ENCODE data around the gene NNT. TPM values are rescaled to one million over a fixed set of nuclear protein-coding genes. Genes with fewer than 3 reads are reported as not detected.

Gene NNT
- total RNA-seq, 1 donor from 2014 or later, result 40.3 TPM

DNA sequence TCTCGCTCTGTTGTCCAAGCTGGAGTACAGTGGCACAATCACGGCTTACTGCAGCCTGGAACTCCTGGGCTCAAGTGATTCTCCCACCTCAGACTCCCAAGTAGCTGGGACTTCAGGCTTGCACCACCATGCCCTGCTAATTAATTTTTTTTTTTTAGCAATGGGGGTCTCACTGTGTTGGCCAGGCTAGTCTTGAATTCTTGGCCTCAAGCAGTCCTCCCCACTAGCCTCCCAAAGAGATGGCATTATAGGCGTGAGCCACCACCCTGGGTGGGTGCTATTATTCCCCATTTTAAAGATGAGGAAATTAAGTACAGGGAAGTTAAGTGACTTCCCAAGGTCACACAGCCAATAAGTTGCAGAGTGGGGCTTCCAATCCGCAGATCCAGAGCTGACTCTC lies 1.7 kb downstream of the NNT start:
- H3K4me3 ChIP-seq, result no peak overlapping the region
- H3K9me3 ChIP-seq, result no peaks in the 10 kb centered on the region
- H3K4me1 ChIP-seq, result peaks cover 29% of the 10 kb centered on the region
- H3K27ac ChIP-seq, result no peak overlapping the region
- TF ChIP-seq POLR2AphosphoS5 (IDR thresholded peaks at IDR 0.05; ENCODE audit: insufficient read depth in 1 of 2, low read depth in 1 of 2) (no peak), POLR2A (IDR thresholded peaks at IDR 0.05) (no peak)
- TF ChIP-seq, protein P1, sequence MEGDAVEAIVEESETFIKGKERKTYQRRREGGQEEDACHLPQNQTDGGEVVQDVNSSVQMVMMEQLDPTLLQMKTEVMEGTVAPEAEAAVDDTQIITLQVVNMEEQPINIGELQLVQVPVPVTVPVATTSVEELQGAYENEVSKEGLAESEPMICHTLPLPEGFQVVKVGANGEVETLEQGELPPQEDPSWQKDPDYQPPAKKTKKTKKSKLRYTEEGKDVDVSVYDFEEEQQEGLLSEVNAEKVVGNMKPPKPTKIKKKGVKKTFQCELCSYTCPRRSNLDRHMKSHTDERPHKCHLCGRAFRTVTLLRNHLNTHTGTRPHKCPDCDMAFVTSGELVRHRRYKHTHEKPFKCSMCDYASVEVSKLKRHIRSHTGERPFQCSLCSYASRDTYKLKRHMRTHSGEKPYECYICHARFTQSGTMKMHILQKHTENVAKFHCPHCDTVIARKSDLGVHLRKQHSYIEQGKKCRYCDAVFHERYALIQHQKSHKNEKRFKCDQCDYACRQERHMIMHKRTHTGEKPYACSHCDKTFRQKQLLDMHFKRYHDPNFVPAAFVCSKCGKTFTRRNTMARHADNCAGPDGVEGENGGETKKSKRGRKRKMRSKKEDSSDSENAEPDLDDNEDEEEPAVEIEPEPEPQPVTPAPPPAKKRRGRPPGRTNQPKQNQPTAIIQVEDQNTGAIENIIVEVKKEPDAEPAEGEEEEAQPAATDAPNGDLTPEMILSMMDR (IDR thresholded peaks at IDR 0.05), result no peak
- intact Hi-C loops (cut with DNase I), result no loop called here
- no peak for DNase-seq (ENCODE audit: extremely low spot score in 2 of 2)
- H3K36me3 ChIP-seq, result no peaks in the 10 kb centered on the region
- H3K27me3 ChIP-seq, result no peaks in the 10 kb centered on the region

DNA sequence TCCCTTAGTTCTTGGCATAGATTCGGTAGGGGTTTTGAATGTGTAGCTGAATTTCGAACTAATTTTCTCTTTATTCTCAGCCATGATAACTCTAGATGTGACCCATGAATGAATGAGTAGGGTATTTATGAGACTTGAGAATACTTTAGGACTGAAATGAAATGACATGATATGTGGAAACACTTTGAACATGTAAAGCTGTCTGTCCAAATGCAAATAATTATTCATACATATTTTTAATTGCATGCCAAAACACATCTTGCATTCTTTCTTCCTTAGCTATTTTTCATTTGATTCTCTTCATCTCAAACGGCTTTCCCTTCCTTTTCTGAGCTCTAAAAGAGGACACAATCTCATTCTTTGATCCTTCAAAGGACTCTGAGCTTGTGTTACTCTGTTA lies 3.4 kb downstream of the NNT start:
- Histone ChIP-seq H3K9me3 (no peaks in the 10 kb centered on the region), H3K36me3 (peaks cover 0 to 12% of the 10 kb centered on the region in 2 donors), H3K27ac (no peak overlapping the region), H3K27me3 (no peaks in the 10 kb centered on the region), H3K4me1 (peaks cover 28% of the 10 kb centered on the region), H3K4me3 (no peak overlapping the region)
- intact Hi-C loops (cut with DNase I), result no loop called here
- no peak for DNase-seq (ENCODE audit: extremely low spot score in 2 of 2)
- TF ChIP-seq, protein P1 (IDR thresholded peaks at IDR 0.05), result no peak
- TF ChIP-seq POLR2AphosphoS5 (IDR thresholded peaks at IDR 0.05; ENCODE audit: insufficient read depth in 1 of 2, low read depth in 1 of 2) (no peak), POLR2A (IDR thresholded peaks at IDR 0.05) (no peak)

DNA sequence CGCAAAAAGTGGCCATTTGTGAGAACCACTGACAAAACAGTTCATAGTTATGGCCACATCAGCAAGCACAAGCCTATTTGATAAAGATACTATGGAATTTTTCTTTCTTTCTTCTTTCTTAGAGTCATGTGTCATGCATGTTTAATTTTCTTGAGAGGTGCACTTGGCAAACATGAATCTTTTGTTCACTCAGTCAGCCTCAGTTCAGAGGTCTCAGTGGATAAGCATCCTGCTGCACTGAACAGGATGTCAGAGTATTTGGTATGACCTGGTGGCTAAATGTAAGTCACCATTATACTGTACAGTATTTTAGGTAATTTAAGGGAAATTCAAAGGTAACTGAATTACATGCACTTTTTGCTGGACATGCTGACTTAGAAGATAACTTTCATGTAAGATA lies 5.4 kb downstream of the NNT start:
- no peak overlapping the region for H3K4me3 ChIP-seq
- no peak overlapping the region for H3K27ac ChIP-seq
- no peaks in the 10 kb centered on the region for H3K9me3 ChIP-seq
- no peaks in the 10 kb centered on the region for H3K27me3 ChIP-seq
- H3K36me3 ChIP-seq, result peaks cover 0 to 29% of the 10 kb centered on the region in 2 donors
- DNase-seq (ENCODE audit: extremely low spot score in 2 of 2), result no peak
- TF ChIP-seq POLR2AphosphoS5 (IDR thresholded peaks at IDR 0.05; ENCODE audit: insufficient read depth in 1 of 2, low read depth in 1 of 2), result no peak
- intact Hi-C loops (cut with DNase I), result no loop called here
- H3K4me1 ChIP-seq, result peaks cover 15% of the 10 kb centered on the region

GRCh38 chr5:43609752-43610151 lies 6.8 kb downstream of the NNT start:
- intact Hi-C loops (cut with DNase I), result no loop called here
- no peaks in the 10 kb centered on the region for H3K27me3 ChIP-seq
- DNase-seq (ENCODE audit: extremely low spot score in 2 of 2), result no peak
- H3K9me3 ChIP-seq, result no peaks in the 10 kb centered on the region
- H3K4me1 ChIP-seq, result peaks cover 2% of the 10 kb centered on the region
- H3K27ac ChIP-seq, result no peak overlapping the region
- TF ChIP-seq, protein P1 (IDR thresholded peaks at IDR 0.05), result no peak
- TF ChIP-seq POLR2AphosphoS5 (IDR thresholded peaks at IDR 0.05; ENCODE audit: insufficient read depth in 1 of 2, low read depth in 1 of 2), result no peak
- no peak for TF ChIP-seq POLR2A (IDR thresholded peaks at IDR 0.05)
- H3K36me3 ChIP-seq, result peaks cover 0 to 40% of the 10 kb centered on the region in 2 donors
- no peak overlapping the region for H3K4me3 ChIP-seq

DNA sequence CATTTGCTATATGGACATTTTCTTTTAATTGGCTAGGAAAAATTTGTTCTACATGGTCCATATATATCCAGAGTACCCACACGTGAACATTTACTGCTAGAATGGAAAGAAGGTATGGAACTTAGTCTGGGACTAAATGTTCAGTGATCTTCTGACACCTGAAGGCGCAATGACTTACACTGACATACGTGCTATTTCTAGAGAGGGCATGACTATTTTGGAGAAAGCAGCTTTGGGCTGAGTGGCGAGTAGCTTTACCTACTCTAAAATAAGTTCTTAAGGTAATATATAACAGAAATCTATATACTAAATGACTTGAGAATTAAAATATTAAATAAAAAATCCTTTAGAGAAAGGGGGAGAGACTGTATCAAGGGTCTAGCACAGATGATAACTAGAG lies 10.4 kb downstream of the NNT start:
- peaks cover 0 to 43% of the 10 kb centered on the region in 2 donors for H3K36me3 ChIP-seq
- no peak overlapping the region for H3K4me3 ChIP-seq
- TF ChIP-seq, protein P1 (IDR thresholded peaks at IDR 0.05), result no peak
- no peak for TF ChIP-seq POLR2AphosphoS5 (IDR thresholded peaks at IDR 0.05; ENCODE audit: insufficient read depth in 1 of 2, low read depth in 1 of 2)
- TF ChIP-seq POLR2A (IDR thresholded peaks at IDR 0.05), result no peak
- no peaks in the 10 kb centered on the region for H3K27me3 ChIP-seq
- no peaks in the 10 kb centered on the region for H3K9me3 ChIP-seq
- intact Hi-C loops (cut with DNase I), result no loop called here
- DNase-seq (ENCODE audit: extremely low spot score in 2 of 2), result no peak
- no peaks in the 10 kb centered on the region for H3K4me1 ChIP-seq
- H3K27ac ChIP-seq, result no peak overlapping the region
